HG03460 (cell line): ENCODE results near the gene BMPER.

Experiments
- ATAC-seq: cut with Tn5 transposase; IDR thresholded peaks from one replicate; pipeline ENCODE4 v1.9.1; 2021; ENCODE audit not compliant: unreplicated experiment

BMPER gene

DNA sequence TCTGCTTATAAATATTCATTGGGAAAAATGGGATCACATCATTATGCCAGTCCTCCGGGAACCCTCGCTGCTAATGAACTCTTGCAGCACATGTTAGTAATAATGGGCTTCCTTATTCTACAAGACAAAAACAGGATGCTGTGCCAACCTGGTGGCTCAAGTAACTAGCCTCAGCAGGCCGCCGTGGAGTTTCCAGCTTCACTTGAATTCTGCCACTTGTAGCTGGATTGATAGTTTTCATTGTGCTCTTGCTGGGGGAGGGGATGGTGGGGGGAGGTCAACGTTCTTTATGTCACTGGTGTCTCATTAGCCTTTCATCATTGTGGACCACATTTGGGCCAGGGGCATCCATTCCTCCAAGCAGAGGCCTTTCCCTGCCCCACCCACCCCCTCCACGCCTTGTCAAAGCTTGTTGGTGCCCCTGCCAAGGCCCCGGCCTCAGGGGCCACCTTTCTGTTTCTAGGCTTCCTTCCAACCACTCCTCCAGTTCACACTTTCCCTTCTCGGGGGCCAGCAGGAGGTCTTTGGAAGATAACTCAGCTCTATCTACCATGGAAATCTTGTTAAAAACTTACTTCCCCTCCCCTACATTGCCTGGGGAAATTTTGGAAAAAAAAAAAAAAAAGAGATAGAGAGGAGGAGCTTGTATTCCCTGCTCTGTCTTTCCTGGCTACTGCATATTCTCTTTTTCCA, 153.9 kb downstream of the BMPER start:
- no peak for ATAC-seq

DNA sequence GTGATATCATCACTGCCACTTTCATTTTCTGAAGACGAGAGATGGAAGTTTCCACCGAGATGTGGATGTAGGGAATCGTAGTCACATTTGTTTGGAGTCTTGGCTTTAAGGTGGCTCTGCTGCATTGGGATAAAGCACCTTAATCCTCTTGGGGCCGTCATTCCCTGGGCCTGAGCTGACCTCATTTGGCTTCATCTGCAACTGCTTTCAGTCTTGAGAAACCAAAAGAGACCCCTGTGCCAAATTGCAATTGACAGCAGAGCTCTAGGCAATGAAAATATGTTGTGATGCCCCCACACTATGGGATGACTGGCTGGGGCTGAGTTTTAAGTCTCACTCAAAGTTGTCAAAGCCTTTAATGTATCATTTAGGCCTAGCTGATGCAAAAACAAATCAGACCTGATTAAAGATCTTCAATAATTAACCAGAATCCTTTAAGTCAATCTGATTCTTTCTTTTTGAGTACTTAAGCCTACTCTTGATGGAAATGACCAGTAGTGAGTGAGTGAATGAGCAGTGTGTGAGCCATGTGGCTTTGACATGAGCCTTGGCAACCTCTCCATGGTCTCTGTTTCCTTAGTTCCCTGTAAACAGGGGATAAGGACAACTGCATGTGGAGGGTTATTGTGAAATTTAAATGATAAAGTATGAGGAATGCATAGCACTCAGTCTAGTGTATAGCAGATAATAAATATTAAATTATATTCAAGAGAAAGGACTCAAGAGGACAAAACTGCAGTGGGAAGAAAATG, 155.0 kb downstream of the BMPER start:
- no peak for ATAC-seq

DNA sequence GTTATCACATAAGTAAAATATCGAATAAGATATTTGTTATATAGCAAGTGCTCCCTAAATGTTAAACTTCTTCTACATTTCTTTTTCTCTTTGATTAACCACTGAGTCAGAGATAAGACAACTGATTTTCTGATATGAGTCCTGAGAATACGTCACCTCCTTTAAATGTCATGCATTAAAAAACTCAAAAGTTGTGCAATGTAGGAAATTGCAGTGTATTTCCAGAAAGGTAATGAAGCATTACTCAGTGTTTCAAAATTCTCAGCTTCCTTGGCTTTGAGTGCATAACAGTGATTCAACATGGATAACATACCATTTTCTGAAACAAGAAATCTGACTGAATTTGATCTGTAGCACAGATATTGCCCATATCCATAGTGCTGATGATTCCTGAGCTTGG, 155.8 kb downstream of the BMPER start:
- no peak for ATAC-seq

DNA sequence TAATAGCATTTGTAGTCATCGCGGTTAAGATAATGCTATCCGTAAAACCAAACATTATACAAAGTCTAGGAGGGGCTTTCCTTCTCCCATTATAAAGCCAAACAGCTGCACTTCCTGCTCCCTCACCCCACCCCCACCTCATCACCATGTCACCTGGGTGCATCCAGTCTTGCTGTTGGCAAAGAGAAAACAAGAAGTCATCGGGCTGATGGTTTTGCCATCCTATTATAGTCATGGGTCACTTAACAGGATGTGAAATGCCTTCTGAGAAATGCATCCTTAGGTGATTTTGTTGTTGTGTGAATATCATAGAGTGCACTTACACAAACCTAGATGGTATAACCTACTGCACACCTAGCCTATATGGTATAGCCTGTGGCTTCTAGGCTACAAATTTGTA, 157.0 kb downstream of the BMPER start:
- no peak for ATAC-seq

DNA sequence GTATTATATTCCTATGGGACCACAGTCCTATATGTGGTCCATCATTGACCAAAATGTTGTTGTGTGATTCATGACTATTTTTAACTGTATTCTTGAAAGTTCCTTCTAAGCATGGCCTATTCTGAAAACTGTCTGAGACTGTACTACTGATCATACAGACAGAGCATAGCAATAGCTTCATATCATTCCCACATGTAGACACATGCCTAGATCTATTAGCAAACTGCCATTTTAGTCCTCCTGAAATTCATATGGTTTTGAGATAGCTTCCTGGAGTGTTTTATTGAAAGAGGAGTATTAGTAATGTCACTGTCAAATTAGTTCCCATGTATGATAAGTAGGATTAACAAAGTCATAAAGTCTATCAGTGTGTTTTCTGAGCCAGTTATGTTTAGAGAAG, 157.5 kb downstream of the BMPER start:
- no peak for ATAC-seq

DNA sequence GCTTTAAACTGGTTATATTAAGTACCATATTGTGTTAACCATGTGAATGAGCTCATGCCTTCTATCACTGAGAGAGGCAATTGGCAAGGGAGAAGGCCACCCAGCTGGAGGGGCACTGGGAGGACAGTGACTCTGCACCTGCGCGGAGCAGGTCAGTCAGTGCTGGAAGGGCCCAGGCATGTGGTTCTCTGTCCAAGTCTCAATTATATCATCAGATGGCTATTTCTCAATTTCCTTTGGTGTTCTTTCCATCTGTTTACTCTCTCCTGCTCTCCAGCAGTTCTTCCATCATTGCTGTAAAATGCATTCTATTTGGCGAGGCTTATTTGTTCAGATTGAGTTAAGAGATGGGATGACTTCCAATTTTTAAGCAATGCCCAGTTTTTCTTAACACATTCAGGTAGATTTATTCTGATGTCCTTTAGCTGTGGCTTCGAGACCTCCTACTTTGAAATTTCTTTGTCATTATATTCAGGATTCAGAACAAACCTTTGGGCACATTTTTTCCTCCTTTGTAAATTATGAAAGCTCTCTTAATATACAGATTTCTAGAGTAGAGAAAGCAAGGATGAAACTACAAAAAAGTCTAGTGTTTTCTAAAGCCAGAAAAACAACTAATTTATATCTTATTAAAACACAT, 159.3 kb downstream of the BMPER start:
- no peak for ATAC-seq

DNA sequence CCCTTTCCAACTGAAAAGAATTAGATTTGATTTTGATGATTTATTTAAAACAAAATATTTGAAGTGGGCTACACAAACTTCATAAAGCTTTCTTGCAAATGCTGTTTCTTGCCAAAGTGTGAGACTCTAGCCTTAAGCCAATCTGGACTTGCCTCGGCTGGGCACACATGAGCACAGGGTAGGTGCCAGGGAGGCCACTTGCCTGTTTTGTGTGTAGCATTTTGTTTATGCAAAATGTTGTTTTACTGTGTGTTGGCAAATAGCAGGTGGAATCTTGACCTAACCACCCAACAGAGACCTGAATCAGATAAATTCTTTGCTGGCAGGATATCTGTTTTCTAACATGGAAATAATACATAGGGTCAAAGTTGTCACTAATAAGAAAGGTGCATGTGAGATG, 161.1 kb downstream of the BMPER start:
- no peak for ATAC-seq

DNA sequence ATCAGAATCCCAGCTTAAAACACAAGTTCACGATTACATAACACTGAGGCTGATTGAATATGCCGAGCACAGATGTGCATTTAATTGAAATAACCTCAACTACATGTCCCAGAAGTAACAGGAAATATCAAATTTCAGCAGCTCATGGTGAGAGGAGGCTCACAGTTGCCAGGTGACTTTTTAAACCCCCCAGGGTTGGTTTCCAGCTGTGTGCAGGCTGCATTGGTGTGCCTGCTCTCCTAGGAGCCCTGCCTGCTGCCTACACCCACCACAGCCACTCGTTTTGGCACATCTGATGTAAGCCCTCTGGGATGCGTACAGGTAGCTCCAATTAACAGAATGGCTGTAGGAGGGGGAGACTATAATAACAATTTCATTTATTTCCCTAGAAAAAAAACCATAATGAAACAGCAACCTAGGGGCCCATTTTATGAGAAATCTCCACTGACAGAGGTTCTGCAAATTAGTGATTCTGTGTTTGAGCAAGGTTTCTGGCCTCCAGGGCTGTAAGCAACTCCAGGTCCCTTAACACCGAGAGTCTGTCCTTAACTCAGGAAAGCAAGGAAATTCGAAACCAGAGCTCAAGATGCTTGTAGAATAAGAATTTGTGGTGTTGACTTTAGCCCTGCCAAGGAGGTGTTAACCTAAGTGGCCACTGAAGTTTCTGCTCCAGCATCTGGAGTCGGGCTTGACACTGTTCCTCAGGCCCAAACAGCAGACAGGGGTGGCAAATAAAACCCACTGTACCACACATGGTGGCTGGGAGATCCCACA, 161.9 kb downstream of the BMPER start:
- no peak for ATAC-seq

DNA sequence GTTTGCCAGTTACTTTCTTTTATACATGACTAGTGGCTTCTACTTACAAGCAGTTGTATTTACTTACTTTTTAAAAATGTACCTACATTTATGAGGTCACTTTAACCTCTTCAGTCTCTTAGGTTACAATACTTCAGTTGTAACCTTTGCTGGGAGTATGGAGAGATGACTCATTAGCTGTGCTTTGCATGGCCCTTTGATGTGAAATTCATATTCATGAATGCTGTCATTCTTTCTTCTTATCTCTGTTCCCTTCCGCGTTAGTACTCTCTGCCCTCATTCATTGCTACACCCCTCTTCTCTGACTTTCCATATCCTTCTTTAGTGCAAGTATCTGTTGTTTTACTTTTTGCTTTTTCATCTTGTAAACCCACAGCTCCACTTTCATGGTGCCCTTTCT, 164.3 kb downstream of the BMPER start:
- no peak for ATAC-seq

DNA sequence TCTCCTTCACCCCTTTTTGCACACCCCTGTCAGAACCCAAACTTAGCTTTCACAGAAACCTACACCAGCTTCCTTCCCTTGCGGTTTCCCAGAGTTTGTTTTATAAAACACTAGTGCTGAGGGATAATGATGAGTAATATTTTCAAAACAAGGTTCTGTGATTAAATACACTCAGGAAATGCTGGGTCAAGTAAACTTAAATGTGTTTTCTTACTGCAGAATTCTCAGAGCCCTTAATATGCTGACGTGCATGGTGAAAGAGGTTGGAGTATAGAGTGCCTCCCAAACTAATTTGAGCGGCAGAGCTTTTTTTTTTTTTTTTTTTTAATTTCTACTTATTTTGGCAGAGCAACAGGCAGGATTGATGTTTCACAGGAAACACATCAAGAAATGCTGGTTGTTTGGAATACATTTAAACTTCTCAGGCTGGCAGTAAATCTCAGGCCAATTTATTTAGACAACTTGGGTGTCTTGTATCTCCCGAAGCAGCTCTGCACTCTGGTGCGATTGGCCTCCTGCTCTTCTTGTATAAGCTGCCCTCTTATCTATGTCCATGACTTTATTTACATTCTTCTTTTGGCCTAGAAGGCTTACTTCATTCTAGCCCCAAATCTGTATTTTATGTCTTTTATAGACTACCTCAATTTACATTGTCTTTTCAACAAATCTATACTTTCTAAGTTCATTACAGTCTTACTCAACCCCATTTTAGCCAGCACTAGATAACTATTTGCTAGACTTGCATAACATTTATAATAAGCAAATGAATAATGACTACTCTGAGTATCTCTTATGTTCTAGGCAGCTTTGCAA, 165.4 kb downstream of the BMPER start:
- no peak for ATAC-seq

DNA sequence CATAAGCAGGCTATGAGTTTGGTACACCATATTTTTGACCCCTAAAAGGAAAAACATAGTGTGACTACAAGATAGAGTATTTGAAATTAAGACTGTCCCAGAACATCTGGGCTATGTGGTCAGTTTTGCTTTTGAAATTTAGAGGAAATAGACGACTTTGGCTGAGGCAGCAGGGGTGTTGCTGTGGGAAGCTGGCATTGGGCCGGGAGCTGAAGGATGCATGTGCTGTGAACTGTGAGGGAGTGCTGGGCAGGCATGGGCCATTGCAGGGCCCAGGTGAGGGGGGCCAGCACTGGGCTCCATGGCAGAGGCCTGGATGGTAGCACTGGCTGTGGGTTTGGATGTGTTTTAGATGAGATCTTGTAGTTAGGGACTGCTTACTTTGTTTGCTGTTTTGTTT, 168.3 kb downstream of the BMPER start:
- ATAC-seq = no peak

DNA sequence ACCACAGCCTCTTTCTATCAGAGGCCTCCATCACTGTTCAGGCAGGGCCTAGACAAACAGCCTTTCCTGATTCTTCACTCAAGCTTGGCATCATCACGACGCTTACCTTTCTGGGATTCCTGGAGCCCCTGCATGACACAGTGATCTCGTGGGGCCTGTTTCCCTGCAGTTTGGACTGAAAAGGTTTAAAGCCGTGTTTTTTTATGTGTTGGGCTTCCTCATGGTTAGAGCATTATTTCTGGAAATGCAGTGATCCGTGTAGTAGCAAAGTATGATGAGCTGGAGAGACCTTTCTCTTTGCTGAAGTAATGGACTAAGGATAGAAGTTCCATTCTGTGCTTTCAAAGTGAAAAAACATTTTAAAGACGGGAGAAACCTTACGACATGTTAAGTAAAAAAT, 169.1 kb downstream of the BMPER start:
- no peak for ATAC-seq

DNA sequence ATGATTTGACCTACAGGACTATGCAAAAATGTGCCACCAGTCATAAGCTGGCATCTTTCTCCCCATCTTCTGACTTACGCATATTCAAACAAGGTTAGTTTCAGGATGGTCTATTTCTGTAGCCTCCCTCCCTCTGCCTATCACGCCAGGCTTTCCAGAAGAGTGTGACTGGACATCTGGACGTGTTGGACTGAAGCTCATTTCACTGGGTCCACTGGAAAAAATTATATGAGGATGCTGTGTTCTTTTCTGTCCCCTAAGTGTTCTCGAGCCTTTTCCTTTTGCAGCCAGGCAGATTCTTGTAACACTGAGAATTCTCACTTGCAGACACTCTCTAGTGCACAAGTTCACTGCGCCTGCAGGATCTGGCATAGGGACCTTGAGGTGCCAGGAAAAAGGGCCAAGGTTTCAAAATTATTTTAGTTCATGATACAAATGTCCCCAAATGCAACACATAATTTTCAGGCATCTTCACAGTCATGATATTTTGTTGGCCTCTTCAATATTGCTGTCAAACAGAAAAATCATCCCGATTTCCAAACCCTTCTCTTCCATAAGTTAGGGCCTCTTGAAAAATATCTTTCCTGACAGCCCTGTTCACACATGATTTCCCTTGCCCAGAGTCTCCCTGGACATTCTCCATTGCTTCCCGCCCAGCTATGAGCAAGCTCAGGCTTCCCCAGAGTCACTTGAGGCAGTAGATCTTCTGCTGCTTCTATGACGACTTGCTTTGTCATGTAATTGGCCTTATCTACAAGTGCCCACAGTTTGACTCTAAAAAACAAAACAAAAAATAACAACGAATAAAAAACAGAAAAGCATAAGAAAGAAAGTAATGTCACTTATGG, 170.4 kb downstream of the BMPER start:
- ATAC-seq = no peak

DNA sequence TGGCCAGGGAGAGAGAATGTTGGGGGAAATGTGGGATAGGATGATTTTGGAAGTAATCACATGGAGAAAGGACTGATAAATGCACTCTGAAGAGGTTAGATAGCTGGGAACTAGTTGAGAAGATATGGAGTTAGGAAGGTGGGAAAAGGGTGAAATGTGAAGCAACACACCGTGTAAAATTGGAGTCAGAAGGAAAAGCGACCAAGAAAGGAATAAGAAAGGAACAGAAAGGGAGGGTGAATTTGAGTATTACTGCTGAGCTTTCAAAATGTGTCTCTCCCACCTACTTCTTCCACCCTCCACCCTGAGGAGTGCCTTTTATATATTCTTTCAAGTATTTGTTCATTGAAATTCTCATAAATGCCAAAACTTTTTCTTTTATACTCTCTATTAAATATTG, 171.8 kb downstream of the BMPER start:
- no peak for ATAC-seq

DNA sequence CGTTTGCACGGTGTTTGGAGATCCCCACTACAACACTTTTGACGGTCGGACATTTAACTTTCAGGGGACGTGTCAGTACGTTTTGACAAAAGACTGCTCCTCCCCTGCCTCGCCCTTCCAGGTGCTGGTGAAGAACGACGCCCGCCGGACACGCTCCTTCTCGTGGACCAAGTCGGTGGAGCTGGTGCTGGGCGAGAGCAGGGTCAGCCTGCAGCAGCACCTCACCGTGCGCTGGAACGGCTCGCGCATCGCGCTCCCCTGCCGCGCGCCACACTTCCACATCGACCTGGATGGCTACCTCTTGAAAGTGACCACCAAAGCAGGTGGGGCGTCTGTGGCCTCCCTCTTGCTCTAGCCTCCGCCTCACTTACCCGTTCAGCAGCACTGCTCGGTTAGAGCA, 173.5 kb downstream of the BMPER start:
- no peak for ATAC-seq

DNA sequence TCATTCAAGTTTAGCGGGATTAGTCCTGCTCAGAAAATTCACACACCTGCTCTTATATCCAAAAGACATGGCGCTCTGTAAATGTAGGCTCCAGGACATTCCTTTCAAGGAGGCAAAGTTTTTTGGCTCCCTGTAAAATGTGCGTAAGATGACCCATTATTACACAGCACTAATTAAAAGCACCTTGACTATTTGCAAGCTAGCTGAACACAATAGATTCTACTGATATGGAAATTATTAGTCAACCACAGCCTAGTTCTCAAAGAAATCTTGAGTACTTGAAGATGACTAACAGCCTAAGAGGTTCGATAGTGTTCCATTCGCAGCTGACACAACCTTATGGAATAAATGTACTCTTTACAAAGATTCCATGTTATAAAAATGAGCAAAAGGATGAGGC, 175.2 kb downstream of the BMPER start:
- ATAC-seq = no peak

DNA sequence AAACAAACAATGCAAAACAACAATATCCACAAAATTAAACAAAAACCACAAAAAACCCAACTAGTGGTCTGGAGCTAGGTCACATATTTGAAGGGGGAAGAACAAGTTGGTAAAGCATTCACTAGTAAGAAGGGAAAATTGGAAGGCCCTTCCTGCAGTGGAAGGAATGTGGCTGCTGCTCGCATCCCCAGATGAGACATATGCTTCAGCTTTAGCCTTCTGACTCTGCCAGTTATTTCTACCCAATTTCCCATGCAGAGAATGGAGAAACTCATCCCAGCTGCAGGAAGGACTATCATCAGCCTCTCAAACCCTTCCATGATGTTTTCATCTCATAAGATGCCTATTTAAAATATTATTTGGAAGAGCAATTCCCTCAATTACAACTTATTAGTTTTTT, 176.6 kb downstream of the BMPER start:
- no peak for ATAC-seq

DNA sequence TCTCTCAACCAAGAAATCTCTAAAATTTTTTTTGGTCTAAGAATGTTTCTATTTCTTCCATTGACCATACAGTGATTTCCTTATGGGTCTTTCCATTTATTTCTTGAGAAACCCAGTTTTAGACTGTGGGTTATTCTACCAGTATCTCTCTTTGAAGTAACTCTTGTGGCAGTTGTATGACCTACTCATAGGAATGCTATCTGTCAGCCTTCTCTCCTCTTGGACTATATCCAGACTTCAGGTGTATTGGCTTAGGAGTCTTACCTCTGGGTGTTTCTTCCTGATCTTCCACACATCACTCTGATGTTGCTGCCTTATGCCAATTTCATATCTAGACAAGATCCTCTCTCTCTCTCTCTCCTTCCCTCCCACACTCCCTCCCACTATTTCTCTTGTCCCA, 178.1 kb downstream of the BMPER start:
- ATAC-seq = no peak

DNA sequence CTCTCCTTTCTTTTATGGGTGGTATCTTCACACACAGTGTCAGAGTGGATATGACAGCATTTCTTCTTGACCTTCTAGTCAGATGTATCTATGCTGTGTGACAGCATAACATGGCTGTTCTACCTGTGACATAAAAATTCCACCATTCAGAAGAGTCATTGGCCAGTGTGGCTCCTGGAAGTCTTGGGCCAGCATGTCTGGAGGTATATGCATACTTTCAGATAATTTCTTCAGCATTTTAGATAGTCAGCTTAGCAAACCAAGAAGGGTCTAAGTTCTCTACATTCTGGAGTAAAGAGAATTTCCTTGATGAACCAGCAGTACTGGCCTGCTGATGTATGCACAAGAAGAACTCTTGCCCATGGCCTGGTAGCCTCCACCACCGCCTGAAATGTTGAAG, 179.3 kb downstream of the BMPER start:
- no peak for ATAC-seq

DNA sequence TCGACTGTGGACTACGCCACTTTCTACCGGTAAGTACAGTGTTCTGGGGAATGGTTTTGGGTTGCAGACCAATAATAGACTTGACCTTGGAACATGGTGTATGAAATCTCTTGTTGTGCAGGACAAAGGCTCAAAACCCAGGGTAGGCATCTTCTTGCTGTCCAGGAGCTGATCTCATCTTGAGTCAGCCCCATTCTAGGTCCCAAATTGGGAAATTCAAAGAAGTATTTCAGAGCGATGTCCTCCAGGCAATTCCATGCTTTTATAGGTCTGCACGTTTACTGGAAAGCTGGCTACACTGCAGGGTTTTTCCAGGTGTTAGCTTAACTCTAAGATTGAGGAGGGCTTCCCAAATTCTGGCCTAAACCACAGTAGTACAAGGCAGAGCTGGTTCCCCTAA, 180.7 kb downstream of the BMPER start:
- no peak for ATAC-seq
